HG03378 (cell line): ENCODE measurements around the gene FMO5.
"Not testable (repeated sequence)": the region's sequence is repeated elsewhere in the genome, so short reads cannot be mapped to it uniquely, and the experiment has no call there.

Experiments
- ATAC-seq: cut with Tn5 transposase; IDR thresholded peaks from one replicate; pipeline ENCODE4 v1.9.1; 2021; ENCODE audit warnings: mild to moderate bottlenecking, moderate library complexity; ENCODE audit not compliant: unreplicated experiment

FMO5 gene

GRCh38 chr1:147225193-147225730 is at the start of gene FMO5:
Gene FMO5 (minus strand): TSS chr1:147225339. CDS start chr1:147225029, 310 bp downstream.
- ATAC-seq: peak; percentile 65

GRCh38 chr1:147273409-147274336 is 48.5 kb upstream of the FMO5 start:
- ATAC-seq: no peak

- ATAC-seq: no peak
These were observed 46.9 kb upstream of the FMO5 start for GRCh38 chr1:147272042-147272441.

GRCh38 chr1:147270721-147271120 is 45.6 kb upstream of the FMO5 start:
- no peak for ATAC-seq

- no peak for ATAC-seq
These were observed 42.6 kb upstream of the FMO5 start for GRCh38 chr1:147267711-147268110.

GRCh38 chr1:147266381-147266780 is 41.2 kb upstream of the FMO5 start:
- no peak for ATAC-seq

GRCh38 chr1:147264158-147264768 is 39.1 kb upstream of the FMO5 start:
- ATAC-seq: no peak

- no peak for ATAC-seq
These were observed 35.8 kb upstream of the FMO5 start for GRCh38 chr1:147260956-147261355.

GRCh38 chr1:147252540-147252939 is 27.4 kb upstream of the FMO5 start:
- no peak for ATAC-seq

GRCh38 chr1:147247656-147248238 is 22.6 kb upstream of the FMO5 start:
- ATAC-seq: no peak

- no peak for ATAC-seq
These were observed 21.9 kb upstream of the FMO5 start for GRCh38 chr1:147246910-147247655.

GRCh38 chr1:147246044-147246690 is 21.0 kb upstream of the FMO5 start:
- ATAC-seq: no peak

- no peak for ATAC-seq
These were observed 20.5 kb upstream of the FMO5 start for GRCh38 chr1:147245586-147246021.

- no peak for ATAC-seq
These were observed 20.0 kb upstream of the FMO5 start for GRCh38 chr1:147245129-147245528.

- ATAC-seq: no peak
These were observed 18.7 kb upstream of the FMO5 start for GRCh38 chr1:147243841-147244240.

- peak; percentile 15 for ATAC-seq
These were observed 18.1 kb upstream of the FMO5 start for GRCh38 chr1:147243228-147243685.

- ATAC-seq: peak; percentile 74
These were observed 17.5 kb upstream of the FMO5 start, which contains the start of gene CHD1L for GRCh38 chr1:147242449-147243227. Gene CHD1L (plus strand): TSS chr1:147242684. CDS start chr1:147242704, 20 bp downstream.

GRCh38 chr1:147241934-147242448 is 16.9 kb upstream of the FMO5 start:
- ATAC-seq: no peak

- ATAC-seq: not testable (repeated sequence)
These were observed 15.1 kb upstream of the FMO5 start for GRCh38 chr1:147240131-147240721.
